Measurements from ENCODE around the gene FCER1G.

Gene FCER1G

GRCh38 chr1:161215076-161215475, at the start of gene FCER1G:
Gene FCER1G, plus strand, starts transcription at chr1:161215295. Its CDS starts 27 bp downstream, at chr1:161215322.
- TF ChIP-seq CTCF (IDR thresholded peaks at IDR 0.05; ENCODE audit: low read depth, low read length, missing control alignments) = no peak
- no peak within 1 kb of the TSS for H3K4me3 ChIP-seq (ENCODE audit: low read depth, low read length)
- in situ Hi-C loops (cut with HindIII; ENCODE audit: low sequenced_read_pairs) = loop anchor here (25.0 kb wide), 1 partner anchor 522 kb away; the partner anchor contains the start of gene DUSP12
- DNase-seq (ENCODE audit: low read depth) = no peak

GRCh38 chr1:161165742-161166668, 49.1 kb upstream of the FCER1G start, which contains the start of gene PPOX:
Gene PPOX, plus strand, starts transcription at chr1:161166426. Its CDS starts 422 bp downstream, at chr1:161166848.
- H3K4me3 ChIP-seq (ENCODE audit: low read depth, low read length) = peak within 1 kb of the TSS; percentile 83
- TF ChIP-seq CTCF (IDR thresholded peaks at IDR 0.05; ENCODE audit: low read depth, low read length, missing control alignments) = peak; percentile 68

GRCh38 chr1:161166669-161167548, 48.2 kb upstream of the FCER1G start:
- no peak for DNase-seq (ENCODE audit: low read depth)
- TF ChIP-seq CTCF (IDR thresholded peaks at IDR 0.05; ENCODE audit: low read depth, low read length, missing control alignments) = no peak
- in situ Hi-C loops (cut with HindIII; ENCODE audit: low sequenced_read_pairs) = no loop called here
- H3K4me3 ChIP-seq (ENCODE audit: low read depth, low read length) = peak overlapping the region; percentile 83

More at GRCh38 chr1:161165742-161166668, 49.1 kb upstream of the FCER1G start, which contains the start of gene PPOX:
- in situ Hi-C loops (cut with HindIII; ENCODE audit: low sequenced_read_pairs) = no loop called here
- DNase-seq (ENCODE audit: low read depth) = peak; percentile 97

GRCh38 chr1:161168906-161169305, 46.2 kb upstream of the FCER1G start:
- in situ Hi-C loops (cut with HindIII; ENCODE audit: low sequenced_read_pairs) = no loop called here
- DNase-seq (ENCODE audit: low read depth) = no peak
- no peak overlapping the region for H3K4me3 ChIP-seq (ENCODE audit: low read depth, low read length)
- TF ChIP-seq CTCF (IDR thresholded peaks at IDR 0.05; ENCODE audit: low read depth, low read length, missing control alignments) = no peak

- no peak for DNase-seq (ENCODE audit: low read depth)
- in situ Hi-C loops (cut with HindIII; ENCODE audit: low sequenced_read_pairs) = no loop called here
- H3K4me3 ChIP-seq (ENCODE audit: low read depth, low read length) = no peak overlapping the region
- TF ChIP-seq CTCF (IDR thresholded peaks at IDR 0.05; ENCODE audit: low read depth, low read length, missing control alignments) = peak; percentile 23
These were observed 43.9 kb upstream of the FCER1G start for GRCh38 chr1:161171191-161171590.

- in situ Hi-C loops (cut with HindIII; ENCODE audit: low sequenced_read_pairs) = no loop called here
- DNase-seq (ENCODE audit: low read depth) = no peak
- H3K4me3 ChIP-seq (ENCODE audit: low read depth, low read length) = no peak overlapping the region
- no peak for TF ChIP-seq CTCF (IDR thresholded peaks at IDR 0.05; ENCODE audit: low read depth, low read length, missing control alignments)
These were observed 43.4 kb upstream of the FCER1G start for GRCh38 chr1:161171696-161172095.

Measured in astrocyte of the cerebellum (primary cell).